ENCODE data around the gene TRDMT1.

Gene TRDMT1

DNA sequence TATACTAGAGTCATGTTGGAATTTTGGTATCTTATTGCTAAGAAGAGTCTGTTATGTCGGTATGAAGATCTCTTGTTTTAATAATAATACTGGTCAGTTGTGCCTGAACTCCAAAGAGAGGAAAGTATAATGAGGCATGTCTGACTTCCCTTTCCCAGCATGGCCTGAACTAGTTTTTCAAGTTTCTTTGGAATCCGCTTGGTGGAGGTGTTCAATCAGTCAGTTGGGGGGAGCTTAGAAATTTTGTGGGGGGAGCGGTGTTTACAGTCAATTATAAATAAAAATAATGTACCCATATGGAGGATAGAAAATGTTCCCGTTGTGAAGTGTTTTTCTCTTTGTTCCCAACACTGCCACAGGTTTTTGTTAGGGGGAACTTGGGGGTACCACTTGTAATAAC lies 1.5 kb upstream of the TRDMT1 start:
- H3K4me3 ChIP-seq (ENCODE audit: low read length): no peak overlapping the region
- TF ChIP-seq EZH2phosphoT487 (IDR thresholded peaks at IDR 0.05; ENCODE audit: borderline replicate concordance, low read length): no peak
- TF ChIP-seq, protein P1, sequence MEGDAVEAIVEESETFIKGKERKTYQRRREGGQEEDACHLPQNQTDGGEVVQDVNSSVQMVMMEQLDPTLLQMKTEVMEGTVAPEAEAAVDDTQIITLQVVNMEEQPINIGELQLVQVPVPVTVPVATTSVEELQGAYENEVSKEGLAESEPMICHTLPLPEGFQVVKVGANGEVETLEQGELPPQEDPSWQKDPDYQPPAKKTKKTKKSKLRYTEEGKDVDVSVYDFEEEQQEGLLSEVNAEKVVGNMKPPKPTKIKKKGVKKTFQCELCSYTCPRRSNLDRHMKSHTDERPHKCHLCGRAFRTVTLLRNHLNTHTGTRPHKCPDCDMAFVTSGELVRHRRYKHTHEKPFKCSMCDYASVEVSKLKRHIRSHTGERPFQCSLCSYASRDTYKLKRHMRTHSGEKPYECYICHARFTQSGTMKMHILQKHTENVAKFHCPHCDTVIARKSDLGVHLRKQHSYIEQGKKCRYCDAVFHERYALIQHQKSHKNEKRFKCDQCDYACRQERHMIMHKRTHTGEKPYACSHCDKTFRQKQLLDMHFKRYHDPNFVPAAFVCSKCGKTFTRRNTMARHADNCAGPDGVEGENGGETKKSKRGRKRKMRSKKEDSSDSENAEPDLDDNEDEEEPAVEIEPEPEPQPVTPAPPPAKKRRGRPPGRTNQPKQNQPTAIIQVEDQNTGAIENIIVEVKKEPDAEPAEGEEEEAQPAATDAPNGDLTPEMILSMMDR (IDR thresholded peaks at IDR 0.05; ENCODE audit: low read depth, low read length, poor library complexity, severe bottlenecking): no peak
- no peak overlapping the region for H3K27ac ChIP-seq (ENCODE audit: low read depth, low read length)
- peaks cover 22% of the 10 kb centered on the region for H3K79me2 ChIP-seq (ENCODE audit: control insufficient read depth, low read length)
- H3K27me3 ChIP-seq (ENCODE audit: control insufficient read depth, low read length): no peaks in the 10 kb centered on the region
- no peak overlapping the region for H3K4me2 ChIP-seq (ENCODE audit: low read length)
- H3K4me1 ChIP-seq (ENCODE audit: control insufficient read depth, low read length): peaks cover 22% of the 10 kb centered on the region
- no peaks in the 10 kb centered on the region for H3F3A ChIP-seq (ENCODE audit: control insufficient read depth, insufficient read depth)
- no peaks in the 10 kb centered on the region for H3K9me3 ChIP-seq (ENCODE audit: control insufficient read depth, insufficient read depth, low read length)
- H3K36me3 ChIP-seq (ENCODE audit: control insufficient read depth, low read length): no peaks in the 10 kb centered on the region
- no peaks in the 10 kb centered on the region for H3K9me2 ChIP-seq (replicated peaks; ENCODE audit: control insufficient read depth, low read length)
- no peaks in the 10 kb centered on the region for H4K20me1 ChIP-seq (ENCODE audit: control insufficient read depth, insufficient read depth, low read depth, low read length)

DNA sequence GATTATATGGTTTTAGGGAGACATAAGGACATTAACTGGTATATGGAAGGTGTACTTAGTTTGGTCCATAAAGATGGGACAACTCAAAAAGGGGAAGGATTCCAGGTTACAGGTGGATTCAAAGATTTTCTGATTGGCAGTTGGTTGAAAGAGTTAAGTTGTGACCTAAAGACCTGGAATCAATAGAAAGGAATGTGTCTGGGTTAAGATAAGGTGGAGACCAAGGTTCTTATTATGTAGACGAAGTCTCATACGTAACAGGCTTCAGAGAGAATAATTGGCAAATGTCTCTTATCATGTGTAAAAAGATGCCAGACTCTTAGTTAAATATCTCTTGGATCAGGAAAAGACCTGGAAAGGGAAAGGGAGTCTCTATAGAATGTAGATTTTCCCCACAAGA lies 1.0 kb upstream of the TRDMT1 start:
- no peaks in the 10 kb centered on the region for H3K9me3 ChIP-seq (ENCODE audit: control insufficient read depth, insufficient read depth, low read length)
- no peak for TF ChIP-seq EZH2phosphoT487 (IDR thresholded peaks at IDR 0.05; ENCODE audit: borderline replicate concordance, low read length)
- TF ChIP-seq, protein P1 (IDR thresholded peaks at IDR 0.05; ENCODE audit: low read depth, low read length, poor library complexity, severe bottlenecking): no peak
- no peak overlapping the region for H3K27ac ChIP-seq (ENCODE audit: low read depth, low read length)
- H3K4me1 ChIP-seq (ENCODE audit: control insufficient read depth, low read length): peaks cover 22% of the 10 kb centered on the region
- no peaks in the 10 kb centered on the region for H3K9me2 ChIP-seq (replicated peaks; ENCODE audit: control insufficient read depth, low read length)
- no peaks in the 10 kb centered on the region for H4K20me1 ChIP-seq (ENCODE audit: control insufficient read depth, insufficient read depth, low read depth, low read length)
- H3K79me2 ChIP-seq (ENCODE audit: control insufficient read depth, low read length): peaks cover 22% of the 10 kb centered on the region
- no peak overlapping the region for H3K4me3 ChIP-seq (ENCODE audit: low read length)
- H3F3A ChIP-seq (ENCODE audit: control insufficient read depth, insufficient read depth): no peaks in the 10 kb centered on the region
- H3K36me3 ChIP-seq (ENCODE audit: control insufficient read depth, low read length): no peaks in the 10 kb centered on the region
- no peaks in the 10 kb centered on the region for H3K27me3 ChIP-seq (ENCODE audit: control insufficient read depth, low read length)
- H3K4me2 ChIP-seq (ENCODE audit: low read length): no peak overlapping the region

DNA sequence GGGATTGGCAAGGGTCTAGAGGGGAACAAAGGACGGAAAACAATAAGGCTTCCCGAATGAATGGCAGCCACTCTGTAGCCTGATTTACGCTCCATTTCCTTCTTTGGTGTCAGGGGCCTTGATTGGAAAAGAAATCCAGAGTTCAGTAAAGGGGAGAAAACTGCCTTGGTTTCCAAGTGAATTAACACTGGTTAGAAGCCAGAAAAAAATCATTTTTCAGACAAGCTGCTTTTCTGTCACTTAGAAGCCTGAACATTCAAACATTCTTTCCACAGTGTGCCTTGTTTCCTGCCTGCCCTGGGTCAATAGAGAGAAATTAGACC lies 283 bp upstream of the TRDMT1 start:
- no peaks in the 10 kb centered on the region for H3K9me3 ChIP-seq (ENCODE audit: control insufficient read depth, insufficient read depth, low read length)
- TF ChIP-seq EZH2phosphoT487 (IDR thresholded peaks at IDR 0.05; ENCODE audit: borderline replicate concordance, low read length): no peak
- TF ChIP-seq, protein P1 (IDR thresholded peaks at IDR 0.05; ENCODE audit: low read depth, low read length, poor library complexity, severe bottlenecking): no peak
- no peaks in the 10 kb centered on the region for H3K9me2 ChIP-seq (replicated peaks; ENCODE audit: control insufficient read depth, low read length)
- H3K79me2 ChIP-seq (ENCODE audit: control insufficient read depth, low read length): peaks cover 22% of the 10 kb centered on the region
- peak overlapping the region; percentile 25 for H3K27ac ChIP-seq (ENCODE audit: low read depth, low read length)
- H4K20me1 ChIP-seq (ENCODE audit: control insufficient read depth, insufficient read depth, low read depth, low read length): no peaks in the 10 kb centered on the region
- peak overlapping the region; percentile 67 for H3K4me2 ChIP-seq (ENCODE audit: low read length)
- H3K36me3 ChIP-seq (ENCODE audit: control insufficient read depth, low read length): no peaks in the 10 kb centered on the region
- no peaks in the 10 kb centered on the region for H3K27me3 ChIP-seq (ENCODE audit: control insufficient read depth, low read length)
- H3K4me1 ChIP-seq (ENCODE audit: control insufficient read depth, low read length): peaks cover 22% of the 10 kb centered on the region
- H3K4me3 ChIP-seq (ENCODE audit: low read length): peak overlapping the region; percentile 79
- no peaks in the 10 kb centered on the region for H3F3A ChIP-seq (ENCODE audit: control insufficient read depth, insufficient read depth)

Data from DOHH2 (cell line).